GM21786 (cell line): ENCODE measurements around the gene IGF2BP2.
"Not testable (repeated sequence)": the region's sequence is repeated elsewhere in the genome, so short reads cannot be mapped to it uniquely, and the experiment has no call there.

Source experiments
- ATAC-seq: cut with Tn5 transposase; IDR thresholded peaks from one replicate; pipeline ENCODE4 v1.9.1; 2021; ENCODE audit not compliant: unreplicated experiment

IGF2BP2 gene

GRCh38 chr3:185647134-185647879, 177.5 kb downstream of the IGF2BP2 start:
- no peak for ATAC-seq

GRCh38 chr3:185646382-185647133, 178.3 kb downstream of the IGF2BP2 start:
- ATAC-seq = peak; percentile 70

GRCh38 chr3:185645596-185646381, 179.1 kb downstream of the IGF2BP2 start:
- ATAC-seq = no peak

GRCh38 chr3:185645191-185645590, 179.7 kb downstream of the IGF2BP2 start:
- ATAC-seq = not testable (repeated sequence)

GRCh38 chr3:185640308-185640707, 184.5 kb downstream of the IGF2BP2 start:
- no peak for ATAC-seq

GRCh38 chr3:185639632-185640206, 185.1 kb downstream of the IGF2BP2 start:
- ATAC-seq = no peak

GRCh38 chr3:185638651-185639050, 186.2 kb downstream of the IGF2BP2 start:
- not testable (repeated sequence) for ATAC-seq

GRCh38 chr3:185637388-185637787, 187.5 kb downstream of the IGF2BP2 start:
- no peak for ATAC-seq

- ATAC-seq = no peak
These were observed 191.8 kb downstream of the IGF2BP2 start for GRCh38 chr3:185632996-185633395.

GRCh38 chr3:185631508-185632206, 193.2 kb downstream of the IGF2BP2 start:
- ATAC-seq = no peak

- ATAC-seq = no peak
These were observed 193.7 kb downstream of the IGF2BP2 start for GRCh38 chr3:185631108-185631507.

- no peak for ATAC-seq
These were observed 194.6 kb downstream of the IGF2BP2 start for GRCh38 chr3:185630182-185630622.

GRCh38 chr3:185629554-185630181, 195.2 kb downstream of the IGF2BP2 start:
- no peak for ATAC-seq

GRCh38 chr3:185625784-185626183, 199.1 kb downstream of the IGF2BP2 start:
- no peak for ATAC-seq

GRCh38 chr3:185623939-185624665, 200.7 kb downstream of the IGF2BP2 start:
- no peak for ATAC-seq

- ATAC-seq = no peak
These were observed 211.8 kb downstream of the IGF2BP2 start for GRCh38 chr3:185613016-185613415.

- no peak for ATAC-seq
These were observed 218.6 kb downstream of the IGF2BP2 start for GRCh38 chr3:185606196-185606595.

- no peak for ATAC-seq
These were observed 219.3 kb downstream of the IGF2BP2 start for GRCh38 chr3:185605566-185605965.

GRCh38 chr3:185595526-185595925, 229.3 kb downstream of the IGF2BP2 start:
- peak; percentile 93 for ATAC-seq
